Endothelial cell of umbilical vein (primary cell): ENCODE measurements around the gene CTSW. TPM values are rescaled to one million over a fixed set of nuclear protein-coding genes. Genes with fewer than 3 reads are reported as not detected.

Experiments used
- BruUV-seq: library from RNA; stranded (reverse); fragments of 400-500 nt; replicated peaks from 2 replicates; lab custom pipeline; 2021; lab: Mats Ljungman, UMichigan
- CTCF ChIA-PET: fragments of 300-600, 350-600 bp; sonication (Branson Sonifier 250); formaldehyde crosslinking; loops from one replicate; lab custom pipeline; 2021; ENCODE audit warnings: antibody characterized with exemption, inconsistent platforms; lab: Charles Lee
- POLR2A ChIA-PET: fragments of 300-600, 350-600 bp; sonication (Branson Sonifier 250); formaldehyde crosslinking; loops from one replicate; lab custom pipeline; 2021; ENCODE audit warnings: antibody characterized with exemption, inconsistent platforms; lab: Charles Lee
- DNase-seq: peaks from one replicate; pipeline ENCODE4 v3.0.0-alpha.2; 2011; ENCODE audit warnings: low read depth, low spot score
- FAIRE-seq: peaks from 2 replicates; lab custom pipeline; 2011; peaks lifted over from hg19 to GRCh38; lab: Jason Lieb, UNC
- H2AFZ ChIP-seq: 2 replicates; pipeline ENCODE4 v1.6.0; 2012; ENCODE audit warnings: low read depth, low read length, control low read depth, inconsistent platforms
- H3K27ac ChIP-seq: 2 replicates; pipeline ENCODE4 v1.5.1; 2011; ENCODE audit warnings: low read depth, mild to moderate bottlenecking, control low read depth, low read length, moderate library complexity; ENCODE audit not compliant: insufficient read depth
- H3K27me3 ChIP-seq, 2 experiments: 2 replicates each; pipeline versions ENCODE4 v1.6.0 to v1.6.1; 2011; ENCODE audit warnings: low read length in 2 of 2, mixed read lengths in 1 of 2; ENCODE audit not compliant: control insufficient read depth in 2 of 2, insufficient read depth in 2 of 2
- H3K36me3 ChIP-seq, 2 experiments: 2 replicates in 1 of 2; 3 replicates in 1 of 2; pipeline ENCODE4 v1.5.1; 2011; ENCODE audit warnings: low read length in 2 of 2, mild to moderate bottlenecking in 1 of 2, moderate library complexity in 1 of 2; ENCODE audit not compliant: control insufficient read depth in 2 of 2, insufficient read depth in 2 of 2; ENCODE audit errors: extremely low read depth in 1 of 2
- H3K4me1 ChIP-seq: 3 replicates; pipeline ENCODE4 v1.5.1; 2011; ENCODE audit warnings: mild to moderate bottlenecking, low read length; ENCODE audit not compliant: control insufficient read depth, insufficient read depth; ENCODE audit errors: extremely low read depth
- H3K4me2 ChIP-seq: 2 replicates; pipeline ENCODE4 v1.6.1; 2011; ENCODE audit warnings: low read length, control low read depth, mixed read lengths; ENCODE audit not compliant: insufficient read depth
- H3K4me3 ChIP-seq, 3 experiments: fragments of 200-600 bp in 1 of 3; sonication (generic), shearing (Covaris generic) in 1 of 3; replicated peaks in 1 of 3; 2 replicates each; pipeline ENCODE4 v1.5.1; 2011 to 2016; ENCODE audit warnings: control low read depth in 3 of 3, low read length in 3 of 3, mild to moderate bottlenecking in 2 of 3, inconsistent platforms in 1 of 3, low read depth in 1 of 3, moderate library complexity in 1 of 3; ENCODE audit not compliant: insufficient read depth in 1 of 3
- H3K79me2 ChIP-seq: 2 replicates; pipeline ENCODE4 v1.6.0; 2012; ENCODE audit warnings: low read length, inconsistent platforms; ENCODE audit not compliant: control insufficient read depth, insufficient read depth
- H3K9ac ChIP-seq: replicated peaks from 2 replicates; pipeline ENCODE3; 2011; ENCODE audit warnings: low read length, control low read depth; ENCODE audit not compliant: insufficient read depth; ENCODE audit errors: extremely low read depth
- H3K9me1 ChIP-seq: replicated peaks from 3 replicates; pipeline ENCODE4 v1.6.0; 2011; ENCODE audit warnings: mild to moderate bottlenecking, low read length; ENCODE audit not compliant: control insufficient read depth, insufficient read depth; ENCODE audit errors: extremely low read depth
- H3K9me3 ChIP-seq: replicated peaks from 2 replicates; pipeline ENCODE4 v1.5.1; 2012; ENCODE audit warnings: low read length, inconsistent platforms; ENCODE audit not compliant: control insufficient read depth, insufficient read depth
- H4K20me1 ChIP-seq: replicated peaks from 2 replicates; pipeline ENCODE3; 2011; ENCODE audit warnings: mild to moderate bottlenecking, low read length; ENCODE audit not compliant: control insufficient read depth, insufficient read depth; ENCODE audit errors: extremely low read depth
- EZH2 ChIP-seq: IDR thresholded peaks from 2 replicates; pipeline ENCODE4 v1.6.1; 2012; ENCODE audit warnings: borderline replicate concordance, low read depth, mild to moderate bottlenecking, moderate library complexity, low read length, inconsistent platforms; ENCODE audit not compliant: severe bottlenecking
- FOS ChIP-seq: IDR thresholded peaks from 2 replicates; pipeline ENCODE4 v1.6.1; 2011; ENCODE audit warnings: mild to moderate bottlenecking, low read length, moderate library complexity, borderline replicate concordance; ENCODE audit not compliant: insufficient read depth
- GATA2 ChIP-seq: IDR thresholded peaks from 2 replicates; pipeline ENCODE4 v1.7.0; 2011; ENCODE audit warnings: low read depth, mild to moderate bottlenecking, moderate library complexity, mixed read lengths, low read length; ENCODE audit not compliant: insufficient read length, insufficient read depth
- JUN ChIP-seq: IDR thresholded peaks from 2 replicates; pipeline ENCODE4 v1.6.1; 2011; ENCODE audit warnings: borderline replicate concordance, low read depth; ENCODE audit not compliant: insufficient read length, insufficient read depth
- MYC ChIP-seq: IDR thresholded peaks from one replicate; pipeline ENCODE4 v1.6.1; 2011; ENCODE audit warnings: mild to moderate bottlenecking, low read depth, low read length
- POLR2A ChIP-seq: IDR thresholded peaks from 2 replicates; pipeline ENCODE4 v1.6.1; 2012; ENCODE audit warnings: low read depth, mild to moderate bottlenecking, control low read depth, low read length
- POLR2AphosphoS5 ChIP-seq: IDR thresholded peaks from 2 replicates; pipeline ENCODE4 v1.6.1; 2012; ENCODE audit warnings: low read depth, mild to moderate bottlenecking, control low read depth, low read length, moderate library complexity; ENCODE audit not compliant: insufficient read depth
- dilution Hi-C: fragments of 300-500 bp; cut with MboI; formaldehyde crosslinking; loops from one replicate; pipeline ENCODE4 v1.15.0; 2019; ENCODE audit warnings: low sequenced_read_pairs; ENCODE audit not compliant: extremely low pct_ligation_motif_present
- intact Hi-C: fragments of 100-400 bp; cut with micrococcal nuclease; formaldehyde crosslinking; loops from one replicate; pipeline ENCODE4 v1.10.0; 2022
- polyA plus RNA-seq, 4 experiments: library from polyadenylated mRNA; depleted of rRNA in 3 of 4; stranded (reverse) in 3 of 4; unstranded in 1 of 4; fragments of >200 nt; gene quantifications; 2 replicates each; pipeline versions ENCODE4 v1.2.1 to v1.2.3, GENCODE V29; 2011 to 2012; ENCODE audit warnings: missing spikeins in 1 of 4
- total RNA-seq: library from RNA; stranded (reverse); gene quantifications from 2 replicates; pipeline ENCODE4 v1.2.3, GENCODE V29; 2021
- TF ChIP-seq, protein P1 (sequence below): IDR thresholded peaks from 2 replicates; pipeline ENCODE4 v1.6.1; 2011; ENCODE audit not compliant: insufficient read depth, insufficient read length
- TF ChIP-seq, protein P2 (sequence below), 2 donors: IDR thresholded peaks; 1 replicate in 1 of 2; 2 replicates in 1 of 2; pipeline ENCODE4 v1.5.1; 2011; ENCODE audit warnings: low read length in 2 of 2, mild to moderate bottlenecking in 2 of 2, moderate library complexity in 2 of 2, control low read depth in 1 of 2, inconsistent platforms in 1 of 2, low read depth in 1 of 2; ENCODE audit not compliant: insufficient read depth in 1 of 2; ENCODE audit errors: extremely low read depth in 1 of 2

Gene CTSW
- total and polyA plus RNA-seq, 2 donors (not counting 3 experiments of a cell fraction or from before 2014, with no cell fraction given): not detected

DNA sequence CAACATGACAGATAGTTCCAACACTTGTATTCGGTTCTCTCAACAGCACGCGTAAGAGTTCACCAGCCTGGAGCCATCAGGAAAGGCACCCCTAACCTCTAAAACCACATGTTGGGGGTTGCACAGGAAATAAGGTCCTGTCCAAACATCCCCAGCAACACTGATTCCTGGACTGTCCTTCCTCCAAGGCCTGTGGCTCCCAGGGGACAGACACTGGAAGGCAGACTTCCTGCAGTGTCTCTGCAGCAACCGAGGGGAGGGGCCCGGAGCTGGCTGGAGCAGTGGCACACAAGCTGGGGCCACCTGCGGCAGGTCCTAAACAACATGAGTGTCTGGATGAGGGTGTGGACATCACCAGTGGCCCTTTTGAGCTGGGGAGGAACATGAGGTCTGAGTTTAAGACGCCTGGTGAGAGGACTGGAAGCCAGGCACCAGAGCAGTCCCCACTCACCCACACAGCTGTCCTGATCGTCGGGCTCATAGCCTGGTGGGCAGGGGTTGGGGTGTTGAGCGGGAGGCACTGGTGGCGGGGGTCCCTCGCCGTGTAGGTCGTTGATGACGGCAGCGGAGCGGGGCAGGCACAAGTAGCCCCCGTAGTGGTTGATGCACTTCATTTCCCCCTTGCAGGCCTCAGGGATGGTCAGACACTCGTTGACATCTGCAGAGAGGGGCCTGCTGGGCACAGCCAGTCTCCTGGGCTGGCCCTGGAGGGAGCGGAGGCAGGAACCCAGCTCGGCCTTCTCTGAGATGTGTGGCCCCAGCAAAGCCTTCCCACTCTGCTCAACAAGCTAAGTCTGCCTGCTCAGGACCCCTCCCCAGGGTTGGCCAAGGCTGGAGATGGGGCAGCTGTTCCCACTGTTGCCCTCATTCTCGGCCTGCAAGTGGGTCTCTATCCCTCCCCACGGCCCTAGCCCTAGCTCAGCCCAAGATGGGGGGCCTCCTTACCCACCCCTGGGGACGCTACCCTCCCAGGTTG lies 8.6 kb upstream of the CTSW start:
- no peak overlapping the region for H2AFZ ChIP-seq

More for the DNA sequence above, 8.6 kb upstream of the CTSW start:
- intact Hi-C loops: no loop called here
- Histone ChIP-seq H3K9me3 (no peaks in the 10 kb centered on the region), H3K4me1 (peaks cover 17% of the 10 kb centered on the region), H3K4me3 (no peak overlapping the region), H3K4me2 (peak overlapping the region; percentile 57), H3K79me2 (peaks cover 2% of the 10 kb centered on the region), H3K27ac (peak overlapping the region; percentile 52), H3K27me3 (no peaks in the 10 kb centered on the region), H3K9me1 (no peaks in the 10 kb centered on the region), H4K20me1 (no peaks in the 10 kb centered on the region), H3K9ac (no peak overlapping the region), H3K36me3 (peaks cover 0 to 21% of the 10 kb centered on the region in 2 experiments)
- POLR2A ChIA-PET: interaction anchor here (0.9 to 1.9 kb wide), 5 partner anchors 8 to 20 kb away, joined by 3 to 19 read pairs (median 4); partner anchors contain the start of genes CCDC85B, CFL1 and MUS81
- DNase-seq: no peak
- TF ChIP-seq FOS (no peak), POLR2A (no peak), MYC (no peak), POLR2AphosphoS5 (no peak), JUN (no peak), GATA2 (no peak), EZH2 (no peak)
- TF ChIP-seq, protein P1, sequence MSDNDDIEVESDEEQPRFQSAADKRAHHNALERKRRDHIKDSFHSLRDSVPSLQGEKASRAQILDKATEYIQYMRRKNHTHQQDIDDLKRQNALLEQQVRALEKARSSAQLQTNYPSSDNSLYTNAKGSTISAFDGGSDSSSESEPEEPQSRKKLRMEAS: no peak
- TF ChIP-seq, protein P2, sequence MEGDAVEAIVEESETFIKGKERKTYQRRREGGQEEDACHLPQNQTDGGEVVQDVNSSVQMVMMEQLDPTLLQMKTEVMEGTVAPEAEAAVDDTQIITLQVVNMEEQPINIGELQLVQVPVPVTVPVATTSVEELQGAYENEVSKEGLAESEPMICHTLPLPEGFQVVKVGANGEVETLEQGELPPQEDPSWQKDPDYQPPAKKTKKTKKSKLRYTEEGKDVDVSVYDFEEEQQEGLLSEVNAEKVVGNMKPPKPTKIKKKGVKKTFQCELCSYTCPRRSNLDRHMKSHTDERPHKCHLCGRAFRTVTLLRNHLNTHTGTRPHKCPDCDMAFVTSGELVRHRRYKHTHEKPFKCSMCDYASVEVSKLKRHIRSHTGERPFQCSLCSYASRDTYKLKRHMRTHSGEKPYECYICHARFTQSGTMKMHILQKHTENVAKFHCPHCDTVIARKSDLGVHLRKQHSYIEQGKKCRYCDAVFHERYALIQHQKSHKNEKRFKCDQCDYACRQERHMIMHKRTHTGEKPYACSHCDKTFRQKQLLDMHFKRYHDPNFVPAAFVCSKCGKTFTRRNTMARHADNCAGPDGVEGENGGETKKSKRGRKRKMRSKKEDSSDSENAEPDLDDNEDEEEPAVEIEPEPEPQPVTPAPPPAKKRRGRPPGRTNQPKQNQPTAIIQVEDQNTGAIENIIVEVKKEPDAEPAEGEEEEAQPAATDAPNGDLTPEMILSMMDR (IDR thresholded peaks at IDR 0.05; ENCODE audit: extremely low read depth in 1 of 2, insufficient read depth in 1 of 2, low read depth in 1 of 2, low read length in 2 of 2): no peak
- BruUV-seq: TSS peak; percentile 2
- FAIRE-seq: no peak
- dilution Hi-C loops: no loop called here
- CTCF ChIA-PET: interaction anchor here (0.7 to 7.1 kb wide), 10 partner anchors 11 to 117 kb away, joined by 3 to 73 read pairs (median 4); partner anchors contain the start of genes AP5B1, CCDC85B, CFL1 and FIBP
